ENCODE data around the gene TSPO2. TPM values are rescaled to one million over a fixed set of nuclear protein-coding genes. Genes with fewer than 3 reads are reported as not detected.

The TSPO2 gene
- total and polyA plus RNA-seq, 2 of the 4 experiments (the other 2 are of a cell fraction): not detected

DNA sequence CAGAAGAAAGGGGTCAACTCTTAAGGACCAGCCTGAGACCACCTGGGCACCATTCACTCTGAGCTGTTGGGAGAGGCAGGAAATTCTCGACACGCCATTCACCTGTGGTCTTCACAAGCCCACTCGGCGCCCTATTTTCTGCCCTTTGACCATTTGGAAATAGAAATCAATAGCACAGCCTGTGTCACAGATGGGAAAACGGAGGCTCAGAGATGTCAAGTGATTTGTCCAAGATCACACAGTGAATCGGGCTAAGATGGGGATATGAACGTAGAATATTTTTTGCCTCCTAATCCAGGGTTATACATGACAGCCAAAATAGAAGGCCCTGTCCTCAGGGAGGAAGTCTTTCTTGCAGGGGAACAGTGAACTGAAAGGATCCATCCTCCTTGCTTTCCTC is 7.7 kb downstream of the TSPO2 start:
- dilution Hi-C loops (cut with HindIII; ENCODE audit: low sequenced_read_pairs, unreplicated experiment): no loop called here
- H3K23ac ChIP-seq (ENCODE audit: low read depth, low read length): no peak overlapping the region
- no peak overlapping the region for H2BK20ac ChIP-seq (ENCODE audit: low read depth, low read length)
- H4K91ac ChIP-seq (ENCODE audit: insufficient read depth, low read depth, low read length): no peak overlapping the region
- intact Hi-C loops (cut with micrococcal nuclease): no loop called here
- CTCF ChIA-PET: no interaction called here
- no peak overlapping the region for H2AFZ ChIP-seq (replicated peaks; ENCODE audit: low read length, poor library complexity)
- ATAC-seq (ENCODE audit: low read depth): no peak
- H3K4me3 ChIP-seq (ENCODE audit: insufficient read depth, low read depth, low read length): no peak overlapping the region
- WGBS, 2 experiments (ENCODE audit: extremely low coverage in 2 of 2, insufficient read length in 1 of 2): no CpG with 5 or more reads among the region's 7 CpGs
- no peak overlapping the region for H3K4me2 ChIP-seq (ENCODE audit: low read depth, low read length)
- no peak overlapping the region for H3K9ac ChIP-seq (ENCODE audit: low read depth, low read length)
- POLR2A ChIA-PET (ENCODE audit: unreplicated experiment): no interaction called here
- no peak overlapping the region for H2BK120ac ChIP-seq (ENCODE audit: low read depth, low read length)
- no peak overlapping the region for H3K14ac ChIP-seq (replicated peaks; ENCODE audit: low read depth, low read length)
- no peak overlapping the region for H3K18ac ChIP-seq (ENCODE audit: low read depth, low read length)
- no peaks in the 10 kb centered on the region for H3K79me1 ChIP-seq (ENCODE audit: low read depth in 1 of 2, low read length in 2 of 2)
- no peak overlapping the region for H2BK5ac ChIP-seq (ENCODE audit: low read depth, low read length, poor library complexity, severe bottlenecking)
- no TSS peak for BruUV-seq (replicated peaks)
- in situ Hi-C loops (cut with MboI; ENCODE audit: low sequenced_read_pairs): loop anchor here (25.0 kb wide), 2 partner anchors 1063 to 1688 kb away; no protein-coding TSS in a partner anchor
- H3K9me3 ChIP-seq (ENCODE audit: control insufficient read depth, insufficient read depth, low read length): no peaks in the 10 kb centered on the region
- no peak for DNase-seq
- H2AK9ac ChIP-seq (replicated peaks; ENCODE audit: low read depth, low read length, poor library complexity): no peak overlapping the region
- H3K4me1 ChIP-seq (ENCODE audit: control insufficient read depth, insufficient read depth, low read length): no peaks in the 10 kb centered on the region
- H3K36me3 ChIP-seq (ENCODE audit: control insufficient read depth, insufficient read depth, low read length): no peaks in the 10 kb centered on the region
- H2AK5ac ChIP-seq (ENCODE audit: low read depth, low read length): no peak overlapping the region
- H3K4ac ChIP-seq (ENCODE audit: low read depth, low read length): no peak overlapping the region
- H3K27me3 ChIP-seq (ENCODE audit: control insufficient read depth, insufficient read depth, low read length): peaks cover 16% of the 10 kb centered on the region
- H2BK15ac ChIP-seq (ENCODE audit: low read depth, low read length): no peak overlapping the region
- no peak overlapping the region for H4K5ac ChIP-seq (ENCODE audit: low read depth, low read length)
- no peaks in the 10 kb centered on the region for H4K20me1 ChIP-seq (ENCODE audit: insufficient read depth, low read length)
- H3K9me1 ChIP-seq (ENCODE audit: insufficient read depth, low read length): 0 out of 2 replicates have a peak, but pooled peaks cover 4% of the 10 kb centered on the region
- H4K8ac ChIP-seq (ENCODE audit: low read depth in 2 of 2, low read length in 2 of 2): no peak overlapping the region
- no peak overlapping the region for H3K27ac ChIP-seq (ENCODE audit: insufficient read depth, low read length)
- no peak overlapping the region for H3K56ac ChIP-seq (ENCODE audit: extremely low read depth, insufficient read depth, low read length)
- TF ChIP-seq, protein P1, sequence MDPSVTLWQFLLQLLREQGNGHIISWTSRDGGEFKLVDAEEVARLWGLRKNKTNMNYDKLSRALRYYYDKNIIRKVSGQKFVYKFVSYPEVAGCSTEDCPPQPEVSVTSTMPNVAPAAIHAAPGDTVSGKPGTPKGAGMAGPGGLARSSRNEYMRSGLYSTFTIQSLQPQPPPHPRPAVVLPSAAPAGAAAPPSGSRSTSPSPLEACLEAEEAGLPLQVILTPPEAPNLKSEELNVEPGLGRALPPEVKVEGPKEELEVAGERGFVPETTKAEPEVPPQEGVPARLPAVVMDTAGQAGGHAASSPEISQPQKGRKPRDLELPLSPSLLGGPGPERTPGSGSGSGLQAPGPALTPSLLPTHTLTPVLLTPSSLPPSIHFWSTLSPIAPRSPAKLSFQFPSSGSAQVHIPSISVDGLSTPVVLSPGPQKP (IDR thresholded peaks at IDR 0.05; ENCODE audit: borderline replicate concordance, low read depth, low read length): no peak
- TF ChIP-seq MAFK (IDR thresholded peaks at IDR 0.05; ENCODE audit: low read depth, low read length): no peak
- no peak for TF ChIP-seq MAZ (IDR thresholded peaks at IDR 0.05; ENCODE audit: borderline replicate concordance, low read depth, low read length)
- TF ChIP-seq FOS (IDR thresholded peaks at IDR 0.05; ENCODE audit: low read depth, low read length): no peak
- no peak for TF ChIP-seq MXI1 (IDR thresholded peaks at IDR 0.05; ENCODE audit: borderline replicate concordance, low read depth, low read length)
- TF ChIP-seq CEBPB (IDR thresholded peaks at IDR 0.05; ENCODE audit: low read depth, low read length): no peak
- no peak for TF ChIP-seq NFE2L2 (IDR thresholded peaks at IDR 0.05; ENCODE audit: low read depth, low read length)
- no peak for TF ChIP-seq RFX5 (IDR thresholded peaks at IDR 0.05; ENCODE audit: low read depth, low read length)
- TF ChIP-seq, protein P2, sequence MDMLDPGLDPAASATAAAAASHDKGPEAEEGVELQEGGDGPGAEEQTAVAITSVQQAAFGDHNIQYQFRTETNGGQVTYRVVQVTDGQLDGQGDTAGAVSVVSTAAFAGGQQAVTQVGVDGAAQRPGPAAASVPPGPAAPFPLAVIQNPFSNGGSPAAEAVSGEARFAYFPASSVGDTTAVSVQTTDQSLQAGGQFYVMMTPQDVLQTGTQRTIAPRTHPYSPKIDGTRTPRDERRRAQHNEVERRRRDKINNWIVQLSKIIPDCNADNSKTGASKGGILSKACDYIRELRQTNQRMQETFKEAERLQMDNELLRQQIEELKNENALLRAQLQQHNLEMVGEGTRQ (IDR thresholded peaks at IDR 0.05; ENCODE audit: low read depth, low read length): no peak
- TF ChIP-seq RAD21 (IDR thresholded peaks at IDR 0.05; ENCODE audit: low read length): no peak
